NK-92 treated with Interleukin-12 subunit alpha and Interleukin-12 subunit beta, amount 100 ng/mL, for 24 hours (cell line): ENCODE measurements around the gene USP11.
"Not testable (repeated sequence)": the region's sequence is repeated elsewhere in the genome, so short reads cannot be mapped to it uniquely, and the experiment has no call there.

Experiments
- DNase-seq: peaks from one replicate; lab custom pipeline; 2025; lab: John Stamatoyannopoulos, UW

Gene USP11

DNA sequence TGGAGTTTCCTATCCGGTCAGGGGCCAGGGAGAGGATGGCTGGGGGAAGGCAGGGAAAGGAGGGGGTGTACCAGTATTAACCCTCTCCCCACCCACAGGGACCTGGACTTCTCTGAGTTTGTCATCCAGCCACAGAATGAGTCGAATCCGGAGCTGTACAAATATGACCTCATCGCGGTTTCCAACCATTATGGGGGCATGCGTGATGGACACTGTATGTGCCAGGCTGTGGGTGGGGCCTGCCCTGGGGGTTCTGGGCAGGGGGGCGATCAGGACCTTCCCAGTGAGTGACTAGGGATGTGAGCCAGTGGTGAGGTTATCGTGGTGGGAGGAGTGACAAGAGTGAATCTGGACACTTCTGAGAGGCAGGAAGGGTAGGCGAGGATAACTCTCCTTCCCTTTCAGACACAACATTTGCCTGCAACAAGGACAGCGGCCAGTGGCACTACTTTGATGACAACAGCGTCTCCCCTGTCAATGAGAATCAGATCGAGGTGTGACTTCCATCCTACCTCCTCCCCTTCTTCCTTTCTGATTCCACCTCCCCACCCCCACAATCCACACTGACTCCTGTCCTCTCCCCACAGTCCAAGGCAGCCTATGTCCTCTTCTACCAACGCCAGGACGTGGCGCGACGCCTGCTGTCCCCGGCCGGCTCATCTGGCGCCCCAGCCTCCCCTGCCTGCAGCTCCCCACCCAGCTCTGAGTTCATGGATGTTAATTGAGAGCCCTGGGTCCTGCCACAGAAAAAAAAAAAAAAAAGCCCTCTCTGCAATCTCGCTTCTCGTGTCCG is 14.6 kb downstream of the USP11 start:
- DNase-seq: no peak

DNA sequence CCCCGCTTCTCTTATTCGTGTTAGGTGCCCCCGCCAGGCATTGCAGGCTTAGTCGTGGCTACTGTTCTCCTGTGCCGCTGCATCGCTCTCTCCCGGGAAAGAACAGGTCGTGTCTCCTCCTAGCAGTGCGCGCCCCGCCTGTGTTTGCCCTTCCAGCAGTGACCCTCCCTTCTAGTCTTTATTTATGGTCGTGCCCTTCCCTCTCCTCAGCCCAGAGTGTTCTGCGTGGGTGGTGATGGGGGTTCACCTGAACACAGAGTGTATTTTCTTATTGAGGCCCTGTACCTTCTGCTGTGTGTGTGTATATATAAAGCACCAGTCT is 15.2 kb downstream of the USP11 start:
- no peak for DNase-seq

DNA sequence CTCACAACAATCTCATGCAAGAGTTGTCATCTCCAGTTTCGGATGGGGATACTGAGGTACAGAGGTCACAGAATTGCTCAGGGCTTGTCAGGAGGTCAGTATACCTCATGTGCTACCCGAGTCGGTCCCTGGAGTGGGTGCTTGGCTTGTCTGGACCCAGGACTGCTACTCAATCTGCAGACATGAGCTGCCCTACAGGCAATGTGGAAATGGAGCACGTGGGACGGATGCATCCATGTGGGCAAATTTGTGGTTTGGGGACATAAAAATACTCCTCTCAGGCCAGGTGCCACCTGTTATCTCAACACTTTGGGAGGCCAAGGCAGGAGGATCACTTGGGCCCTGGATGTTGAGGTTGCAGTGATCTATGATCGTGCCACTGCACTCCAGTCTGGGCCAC is 15.8 kb downstream of the USP11 start:
- DNase-seq: no peak

DNA sequence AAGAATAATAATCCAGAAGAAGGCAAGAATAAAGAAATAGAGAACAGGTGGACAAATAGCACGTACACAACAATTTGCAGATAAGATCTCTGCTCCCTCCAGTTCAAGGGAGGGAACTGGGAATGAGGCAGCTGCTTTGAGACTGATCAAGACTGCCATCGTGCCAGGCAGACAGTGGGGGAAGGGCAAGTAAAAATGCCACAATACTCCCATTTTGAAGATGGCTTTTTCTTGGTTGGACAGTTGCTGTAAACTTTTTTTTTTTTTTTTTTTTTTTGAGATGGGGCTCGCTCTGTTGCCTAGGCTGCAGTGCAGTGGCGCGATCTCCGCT is 17.2 kb downstream of the USP11 start:
- DNase-seq: no peak

DNA sequence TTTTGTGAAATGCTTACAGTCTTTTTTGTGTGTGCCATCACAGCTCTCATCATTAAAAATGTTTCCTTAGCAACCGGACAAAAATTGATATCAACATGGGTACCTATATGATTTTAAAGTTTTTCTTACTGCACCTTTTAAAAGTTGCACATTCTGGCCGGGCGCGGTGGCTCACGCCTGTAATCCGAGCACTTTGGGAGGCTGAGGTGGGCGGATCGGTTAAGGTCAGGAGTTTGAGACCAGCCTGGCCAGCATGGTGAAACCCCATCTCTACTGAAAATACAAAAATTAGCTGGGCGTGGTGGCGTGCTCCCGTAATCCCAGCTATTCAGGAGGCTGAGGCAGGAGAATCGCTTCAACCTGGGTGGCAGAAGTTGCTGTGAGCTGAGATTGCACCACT is 24.8 kb downstream of the USP11 start:
- DNase-seq: not testable (repeated sequence)

DNA sequence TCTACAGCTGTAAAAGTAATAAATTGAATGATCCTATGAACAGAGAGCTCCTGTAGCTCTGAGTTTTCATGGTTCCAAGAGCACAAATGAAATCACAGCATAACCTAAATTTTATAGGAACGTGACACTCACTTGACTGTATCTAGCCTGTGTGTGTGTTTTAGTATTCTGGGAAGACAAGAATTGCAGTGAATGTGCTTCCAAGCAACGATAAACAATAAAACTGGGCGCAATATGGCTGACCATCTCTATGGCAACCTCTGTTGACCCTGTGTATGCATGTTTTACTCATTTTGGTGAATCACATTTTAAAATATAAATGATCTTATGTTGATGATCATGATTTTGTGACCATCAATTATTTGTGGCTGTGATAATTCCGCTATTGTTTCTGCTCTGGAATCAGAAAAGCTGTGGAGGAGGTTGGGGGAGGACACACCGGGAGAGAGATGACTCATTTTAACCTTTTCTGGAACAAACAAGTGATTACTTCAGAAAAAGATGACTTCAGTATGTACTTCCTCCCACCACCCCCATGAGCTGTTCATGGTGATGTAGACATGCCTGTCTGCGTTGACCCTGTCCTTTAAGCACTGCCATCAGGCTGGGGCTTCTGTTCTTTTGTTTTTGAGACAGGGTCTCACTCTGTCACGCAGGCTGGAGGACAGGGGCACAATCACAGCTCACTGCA is 31.8 kb downstream of the USP11 start:
- DNase-seq: no peak

DNA sequence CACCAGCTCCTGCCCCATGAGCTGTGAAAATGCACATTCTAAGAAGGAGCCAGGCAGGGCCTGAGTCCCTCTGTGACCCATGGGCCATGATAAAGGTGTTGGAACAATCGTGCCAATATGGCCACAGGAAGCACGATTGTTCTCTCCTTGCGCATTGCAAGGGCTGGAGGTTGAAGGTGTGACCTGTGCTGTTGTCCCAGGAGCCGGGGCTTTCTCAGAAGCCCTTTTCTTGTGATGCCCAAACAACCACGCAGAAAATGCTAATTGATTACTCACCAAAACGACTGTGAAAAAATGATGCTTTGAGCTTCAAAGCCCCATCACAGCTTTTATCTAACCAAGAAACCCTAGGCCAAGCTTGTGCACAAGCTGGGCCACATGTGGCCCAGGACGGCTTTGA is 33.8 kb downstream of the USP11 start:
- peak; percentile 4 for DNase-seq

DNA sequence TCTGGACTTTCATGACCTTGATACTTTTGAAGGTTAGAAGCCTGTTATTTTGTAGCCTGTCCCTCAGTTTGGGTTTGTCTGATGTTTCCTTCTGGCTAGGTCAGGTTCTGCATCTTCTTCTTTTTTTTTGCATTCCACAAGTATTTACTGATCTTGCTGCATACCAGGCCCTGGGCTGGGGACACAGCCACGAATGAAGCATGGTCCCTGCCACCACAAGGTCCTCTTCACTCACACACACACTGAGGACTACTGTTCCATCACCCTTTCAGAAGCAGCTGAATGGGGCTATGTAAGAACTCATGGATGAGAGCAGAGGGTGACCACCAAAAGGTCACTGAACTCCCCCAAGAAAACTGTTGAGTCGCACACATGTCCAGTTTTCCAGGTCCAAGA is 39.2 kb downstream of the USP11 start:
- DNase-seq: no peak

DNA sequence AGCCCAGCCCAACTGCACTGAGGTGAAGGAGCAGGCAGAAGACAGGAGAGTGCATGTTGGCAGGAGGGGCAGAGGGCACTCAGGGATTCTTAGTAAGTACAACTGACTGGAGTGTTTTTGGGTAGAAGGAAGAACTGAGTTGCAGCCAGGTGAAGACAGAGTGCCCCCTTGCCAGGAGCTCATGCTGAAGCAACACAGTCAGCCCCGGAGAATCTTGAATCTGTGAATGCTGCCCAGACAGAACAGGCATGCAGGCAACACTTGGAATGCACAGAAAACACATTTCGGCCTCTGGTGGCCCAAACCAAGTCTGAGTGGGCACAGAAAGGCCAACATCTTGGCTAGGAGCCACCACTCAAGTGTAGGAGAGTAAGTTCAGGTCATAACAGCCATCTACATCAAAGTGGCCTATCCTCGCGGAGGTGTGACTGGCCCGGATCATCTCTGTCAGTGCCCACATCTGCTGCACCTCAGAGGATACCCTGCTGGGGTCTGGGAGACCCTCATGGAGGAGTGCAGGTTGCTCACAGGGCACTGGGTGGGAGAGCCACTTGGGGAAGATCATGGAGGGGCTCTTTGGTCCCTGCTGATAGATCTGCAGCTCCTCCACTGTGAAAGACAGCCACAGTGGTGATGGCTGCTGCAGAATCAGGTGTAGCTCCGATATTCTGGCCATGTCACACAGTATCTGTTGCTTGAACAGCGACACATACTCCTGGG is 40.4 kb downstream of the USP11 start:
- DNase-seq: no peak

DNA sequence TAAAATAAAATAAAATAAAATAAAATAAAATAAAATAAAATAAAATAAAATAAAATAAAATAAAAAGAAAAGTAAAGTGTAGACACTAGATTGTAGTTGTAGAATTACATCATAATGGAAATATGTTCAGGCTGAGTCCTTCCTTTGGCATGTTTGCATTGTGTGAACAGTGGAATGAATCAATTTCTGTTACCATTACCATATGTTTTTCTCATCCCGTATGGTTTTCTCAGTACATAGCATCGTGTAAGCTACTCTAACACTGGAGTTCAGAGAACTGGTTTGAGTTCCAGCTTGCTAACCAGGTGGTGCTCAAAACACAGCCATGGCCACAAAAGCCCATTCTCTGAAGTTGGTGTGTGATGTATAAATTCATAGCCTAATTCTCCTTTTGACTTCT is 45.9 kb downstream of the USP11 start:
- no peak for DNase-seq

DNA sequence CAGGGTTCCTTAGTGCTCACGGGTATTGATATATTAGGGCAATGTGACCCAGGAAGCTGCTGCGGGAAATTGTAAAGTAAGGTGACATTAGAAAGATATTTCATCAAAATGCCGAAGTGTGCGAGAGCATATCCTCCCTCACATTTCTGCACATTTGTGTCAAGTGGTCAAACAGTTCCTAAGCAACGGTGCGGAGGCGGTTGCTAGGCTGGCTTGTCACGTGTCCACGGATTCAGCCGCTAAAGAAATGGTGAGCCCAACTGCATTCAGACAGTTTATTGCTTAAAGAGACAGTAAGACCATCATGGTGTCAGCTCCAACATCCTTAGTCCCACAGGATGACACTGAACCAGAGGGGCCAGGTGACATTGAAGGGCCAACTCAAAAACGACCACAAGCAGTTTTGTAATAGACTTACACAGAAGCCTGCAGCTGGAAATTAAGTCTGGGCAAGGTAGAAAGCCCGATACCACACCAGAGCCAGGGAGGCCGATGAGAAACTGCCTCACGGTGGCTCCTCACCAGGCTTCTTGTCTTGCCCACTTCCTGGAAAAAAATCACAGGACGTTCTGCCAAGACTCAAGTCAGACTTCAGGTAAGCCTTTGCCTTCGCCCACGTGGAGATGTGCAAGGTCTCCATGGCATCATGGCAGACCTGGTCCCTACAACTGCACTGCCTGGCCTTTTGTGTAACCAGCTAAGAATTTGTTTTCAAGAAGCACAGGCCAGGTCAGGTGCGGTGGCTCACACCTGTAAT is 50.4 kb downstream of the USP11 start:
- DNase-seq: no peak

DNA sequence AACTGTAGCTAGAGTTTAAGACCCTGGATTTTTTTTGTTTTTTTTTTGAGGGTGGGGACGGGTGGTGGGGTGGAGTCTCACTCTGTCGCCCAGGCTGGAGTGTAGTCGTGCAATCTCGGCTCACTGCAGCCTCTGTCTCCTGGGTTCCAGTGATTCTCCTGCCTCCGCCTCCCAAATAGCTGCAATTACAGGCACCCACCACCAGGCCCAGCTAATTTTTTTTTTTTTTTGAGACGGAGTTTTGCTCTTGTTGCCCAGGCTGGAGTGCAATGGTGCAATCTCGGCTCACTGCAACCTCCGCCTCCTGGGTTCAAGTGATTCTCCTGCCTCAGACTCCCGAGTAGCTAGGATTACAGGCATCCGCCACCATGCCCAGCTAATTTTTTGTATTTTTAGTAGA is 51.8 kb downstream of the USP11 start:
- not testable (repeated sequence) for DNase-seq

DNA sequence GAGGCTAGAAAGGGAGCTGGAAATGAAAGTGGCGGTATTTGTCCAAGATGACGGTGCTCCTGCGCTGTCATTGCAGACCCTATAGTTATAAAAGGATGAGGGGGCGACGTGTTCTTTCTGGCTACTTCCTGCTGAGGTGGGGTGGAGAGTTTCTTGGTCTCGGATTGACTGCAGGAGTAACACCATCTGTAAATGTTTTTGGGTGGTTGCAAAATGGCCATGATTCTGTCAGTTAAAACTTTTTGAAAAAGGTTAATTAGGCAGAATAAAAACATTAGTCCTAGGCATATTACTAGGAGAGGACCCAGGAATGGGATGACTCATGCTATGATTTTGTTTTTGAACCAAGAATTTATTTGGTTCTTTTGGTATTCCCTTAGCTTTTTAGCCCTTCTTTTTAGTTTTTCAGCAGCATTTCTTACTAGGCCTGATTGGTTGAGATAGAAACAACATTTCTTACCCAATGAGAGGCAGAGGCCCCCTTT is 53.1 kb downstream of the USP11 start:
- DNase-seq: no peak

DNA sequence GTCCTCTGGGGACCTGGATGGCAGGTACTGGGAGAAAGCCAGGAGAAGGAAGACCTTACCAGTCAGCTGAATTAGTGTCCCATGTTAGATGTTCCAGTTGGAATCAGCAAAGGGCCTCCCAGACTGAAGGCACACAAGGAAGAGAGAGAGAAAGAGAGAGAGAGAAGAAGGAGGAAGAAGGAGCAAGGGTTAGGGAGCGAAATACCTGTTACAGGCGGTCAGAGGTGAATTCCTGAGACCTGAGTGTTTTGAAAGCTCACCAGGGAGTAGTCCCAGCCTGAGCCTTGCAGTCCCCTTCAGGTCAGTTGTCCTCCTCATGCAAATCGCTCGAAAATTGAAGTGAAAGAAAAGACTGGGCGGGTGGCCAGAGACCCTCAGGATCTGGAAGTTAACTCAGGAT is 60.3 kb downstream of the USP11 start:
- no peak for DNase-seq

DNA sequence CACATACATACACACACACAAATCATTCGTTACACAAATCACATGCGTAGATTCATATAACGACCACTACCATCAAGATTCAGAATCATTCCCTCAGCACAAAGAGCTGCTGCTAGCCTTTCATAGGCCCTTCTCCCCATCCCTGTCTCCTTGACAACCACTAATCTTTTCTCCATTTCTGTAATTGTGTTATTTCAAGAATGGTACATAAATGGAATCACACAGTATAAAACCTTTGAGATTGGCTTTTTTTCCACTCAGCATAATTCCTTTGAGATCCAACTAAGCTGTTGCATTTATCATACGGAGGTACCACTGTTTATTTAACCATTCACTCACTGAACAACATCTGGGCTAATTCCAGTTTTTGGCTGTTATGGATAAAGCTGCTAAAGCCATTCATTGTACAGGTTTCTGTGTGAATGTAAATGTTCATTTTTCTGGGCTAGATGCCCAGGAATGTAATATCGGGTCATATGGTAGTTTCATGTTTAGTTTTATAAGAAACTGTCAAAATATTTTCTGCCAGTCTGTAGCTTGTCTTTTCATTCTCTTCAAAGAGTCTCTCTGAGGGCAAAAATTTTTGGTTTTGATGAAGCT is 64.1 kb downstream of the USP11 start:
- DNase-seq: no peak

DNA sequence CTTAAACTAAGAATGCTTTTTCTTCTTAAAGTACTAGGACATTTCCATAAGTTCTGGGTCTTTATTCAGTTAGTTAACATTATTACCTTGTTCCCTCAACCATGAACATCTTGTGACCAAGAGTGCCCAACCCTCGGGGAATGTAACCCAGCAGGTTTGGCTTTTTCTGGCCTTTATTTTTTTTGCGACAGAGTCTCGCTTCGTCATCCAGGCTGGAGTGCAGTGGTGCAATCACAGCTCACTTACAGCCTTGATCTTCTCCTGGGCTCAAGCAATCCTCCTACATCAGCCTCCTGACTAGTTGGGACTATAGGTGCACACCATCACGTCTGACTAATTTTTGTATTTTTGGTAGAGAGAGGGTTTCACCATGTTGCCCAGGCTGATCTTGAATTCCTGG is 65.1 kb downstream of the USP11 start:
- no peak for DNase-seq
